ENCODE measurements around the gene RAD51B. TPM values are rescaled to one million over a fixed set of nuclear protein-coding genes. Genes with fewer than 3 reads are reported as not detected.

RAD51B gene
- total and polyA plus RNA-seq, 9 of the 15 experiments (the other 6 are each of a cell fraction or from before 2014, with no cell fraction given) = 8.5 to 17.3 (median 11.3) TPM

DNA sequence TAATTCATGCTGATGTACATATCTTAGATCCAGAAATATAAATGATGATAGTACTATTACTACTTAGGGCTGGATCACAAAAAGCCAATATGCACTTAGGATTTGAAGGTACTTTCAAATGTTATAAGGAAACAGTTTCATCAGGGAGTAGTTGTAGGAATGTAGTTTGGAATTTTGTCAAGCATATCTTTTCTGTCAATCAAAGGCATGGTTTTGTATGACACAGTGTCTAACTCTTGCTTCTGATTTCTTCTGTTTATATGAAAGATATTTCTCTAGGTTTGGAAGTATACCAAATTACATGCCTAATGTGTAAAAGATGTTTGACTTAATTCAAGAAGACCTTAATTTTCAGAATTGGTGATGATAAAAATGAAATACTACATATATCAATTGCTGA lies 135.7 kb downstream of the RAD51B start:
- DNase-seq (ENCODE audit: extremely low read depth in 1 of 4, low spot score in 3 of 4) = no peak
- H4K20me1 ChIP-seq (replicated peaks; ENCODE audit: control insufficient read depth, insufficient read depth, low read length) = no peaks in the 10 kb centered on the region
- H3K9me1 ChIP-seq (ENCODE audit: control insufficient read depth, insufficient read depth, low read length) = no peaks in the 10 kb centered on the region
- CTCF ChIA-PET (ENCODE audit: low intra/inter-chr PET ratio) = interaction anchor here (0.6 kb wide), 1 partner anchor 284 kb away, joined by 3 read pairs; no protein-coding TSS in a partner anchor
- intact Hi-C loops (cut with micrococcal nuclease) = no loop called here
- H3K27me3 ChIP-seq (ENCODE audit: control insufficient read depth in 2 of 2, insufficient read depth in 2 of 2, low read length in 2 of 2) = no peaks in the 10 kb centered on the region
- H3K9ac ChIP-seq (ENCODE audit: insufficient read depth in 1 of 2, low read depth in 2 of 2, low read length in 2 of 2) = no peak overlapping the region
- no peaks in the 10 kb centered on the region for H3K79me2 ChIP-seq (ENCODE audit: control insufficient read depth, insufficient read depth, low read length)
- no peak for FAIRE-seq
- no peaks in the 10 kb centered on the region for H3K9me3 ChIP-seq (replicated peaks; ENCODE audit: control insufficient read depth, insufficient read depth, low read depth, low read length)
- in situ Hi-C loops (cut with MboI) = no loop called here
- no peaks in the 10 kb centered on the region for H3K36me3 ChIP-seq (ENCODE audit: control insufficient read depth, insufficient read depth, low read length)
- H3K27ac ChIP-seq (ENCODE audit: extremely low read depth, low read depth, low read length) = no peak overlapping the region
- POLR2A ChIA-PET = no interaction called here
- BruUV-seq (replicated peaks) = no TSS peak
- no peak overlapping the region for H3K4me3 ChIP-seq
- ATAC-seq = no peak
- no peaks in the 10 kb centered on the region for H3K4me1 ChIP-seq (replicated peaks in 1 of 2; ENCODE audit: control insufficient read depth in 2 of 2, insufficient read depth in 2 of 2, low read length in 2 of 2)
- H3K4me2 ChIP-seq (ENCODE audit: insufficient read depth, low read length) = no peak overlapping the region
- H2AFZ ChIP-seq (ENCODE audit: low read depth, low read length) = no peak overlapping the region
- TF ChIP-seq NR3C1 (CRISPR knock-in tag; IDR thresholded peaks at IDR 0.05) (no peak), MXI1 (IDR thresholded peaks at IDR 0.05; ENCODE audit: low read depth, low read length) (no peak), ZC3H11A (IDR thresholded peaks at IDR 0.05; ENCODE audit: low read depth, low read length) (no peak), CBX3 (IDR thresholded peaks at IDR 0.05; ENCODE audit: borderline replicate concordance in 1 of 2, low read length in 2 of 2) (no peak), ZNF592 (IDR thresholded peaks at IDR 0.05) (no peak), ZNF253 (CRISPR knock-in tag; conservative IDR thresholded peaks at IDR 0.05) (no peak), CXXC5 (CRISPR knock-in tag; IDR thresholded peaks at IDR 0.05) (no peak), RB1 (IDR thresholded peaks at IDR 0.05; ENCODE audit: low read depth) (no peak), KDM2B (CRISPR knock-in tag; IDR thresholded peaks at IDR 0.05) (no peak), CHD1 (IDR thresholded peaks at IDR 0.05; ENCODE audit: low read length) (no peak), DLX4 (CRISPR knock-in tag; IDR thresholded peaks at IDR 0.05) (no peak), GMEB1 (CRISPR knock-in tag; IDR thresholded peaks at IDR 0.05) (no peak), FOXO4 (CRISPR knock-in tag; IDR thresholded peaks at IDR 0.05) (no peak), RBM25 (IDR thresholded peaks at IDR 0.05; ENCODE audit: low read depth, low read length, severe bottlenecking) (no peak), NFE2 (IDR thresholded peaks at IDR 0.05; ENCODE audit: low read depth) (no peak), NELFE (IDR thresholded peaks at IDR 0.05; ENCODE audit: insufficient read depth, insufficient read length) (no peak)

Data from K562 (cell line).